ENCODE results near the gene LLGL1.

The LLGL1 gene

DNA sequence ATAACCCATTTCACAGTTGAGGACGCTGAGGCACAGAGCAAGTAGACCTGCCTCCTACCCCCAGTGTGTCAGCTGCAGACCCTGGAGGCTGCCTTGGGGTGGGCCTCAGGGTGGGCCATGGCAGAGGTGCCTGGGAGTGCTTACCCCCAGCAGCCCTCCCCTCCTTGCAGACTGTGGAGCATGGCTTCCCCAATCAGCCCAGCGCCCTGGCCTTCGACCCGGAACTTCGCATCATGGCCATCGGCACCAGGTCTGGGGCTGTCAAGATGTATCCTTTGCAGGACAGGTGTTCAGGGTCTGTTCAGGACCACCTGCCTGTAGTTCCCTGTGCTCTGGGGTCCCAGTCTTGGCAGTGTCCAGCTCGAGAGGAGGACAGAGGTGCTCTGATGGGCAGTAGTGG lies 4.3 kb downstream of the LLGL1 start:
- DNase-seq (ENCODE audit: low spot score), result no peak

DNA sequence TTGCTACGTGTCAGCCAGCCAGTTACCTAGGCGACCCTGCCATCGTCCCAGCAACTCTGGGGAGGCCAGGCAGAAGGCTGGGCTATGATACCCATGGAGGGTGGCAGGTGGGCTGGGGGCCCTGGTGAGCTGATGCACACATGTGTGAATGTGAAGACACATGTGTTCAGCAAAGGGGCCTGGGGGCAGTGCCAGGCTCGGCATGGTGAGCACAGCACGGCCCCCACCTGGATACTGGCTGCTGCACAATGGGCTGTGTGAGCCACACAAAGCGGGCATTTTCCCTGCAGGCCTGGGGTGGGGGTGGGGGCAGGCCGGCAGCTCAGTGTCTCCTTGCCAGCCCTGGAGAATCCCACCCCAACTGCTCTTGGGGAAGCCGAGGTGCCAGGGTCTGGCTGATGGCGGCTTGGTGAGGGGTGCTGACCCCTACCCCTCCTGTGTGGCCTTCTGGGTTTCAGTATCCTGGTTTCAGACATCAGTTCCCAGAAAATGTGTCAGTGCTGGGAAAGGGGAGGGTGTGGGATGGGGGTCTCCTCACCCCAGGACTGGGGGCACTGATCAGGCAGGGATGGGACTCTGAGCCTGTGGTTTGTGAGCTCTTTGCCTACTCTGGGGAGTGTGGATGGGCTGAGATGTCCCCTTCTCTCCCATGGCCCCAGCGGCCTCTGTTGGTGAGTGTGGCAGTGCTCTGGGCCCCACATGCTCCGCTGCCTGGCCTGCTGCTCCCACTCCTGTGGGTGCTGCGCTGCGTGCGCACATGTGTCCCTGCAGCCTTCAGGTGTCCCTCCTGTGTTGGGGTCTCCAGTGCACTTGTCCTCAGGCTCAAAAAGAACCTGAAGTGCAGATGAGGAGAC lies 5.1 kb downstream of the LLGL1 start:
- DNase-seq (ENCODE audit: low spot score), result no peak

DNA sequence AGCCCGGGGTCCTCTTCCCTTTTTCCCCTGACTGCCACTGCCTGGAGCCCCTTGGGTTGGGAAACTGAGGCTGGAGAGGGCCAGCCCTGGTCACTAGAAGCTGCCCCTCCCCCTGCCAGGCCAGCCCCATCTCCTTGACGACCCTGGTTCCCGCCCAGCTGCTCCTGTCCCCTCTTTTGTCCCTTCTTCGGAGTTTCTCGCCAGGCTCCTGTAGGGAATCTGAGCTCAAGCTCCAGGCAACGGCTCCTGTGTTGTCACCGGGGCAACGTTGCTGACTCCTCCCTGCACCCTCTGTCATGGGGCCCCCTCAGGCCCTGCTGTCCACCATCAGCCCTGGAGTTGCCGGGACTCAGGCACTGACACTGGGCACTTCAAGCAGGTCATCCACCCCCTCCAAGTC lies 5.7 kb downstream of the LLGL1 start:
- no peak for DNase-seq (ENCODE audit: low spot score)

DNA sequence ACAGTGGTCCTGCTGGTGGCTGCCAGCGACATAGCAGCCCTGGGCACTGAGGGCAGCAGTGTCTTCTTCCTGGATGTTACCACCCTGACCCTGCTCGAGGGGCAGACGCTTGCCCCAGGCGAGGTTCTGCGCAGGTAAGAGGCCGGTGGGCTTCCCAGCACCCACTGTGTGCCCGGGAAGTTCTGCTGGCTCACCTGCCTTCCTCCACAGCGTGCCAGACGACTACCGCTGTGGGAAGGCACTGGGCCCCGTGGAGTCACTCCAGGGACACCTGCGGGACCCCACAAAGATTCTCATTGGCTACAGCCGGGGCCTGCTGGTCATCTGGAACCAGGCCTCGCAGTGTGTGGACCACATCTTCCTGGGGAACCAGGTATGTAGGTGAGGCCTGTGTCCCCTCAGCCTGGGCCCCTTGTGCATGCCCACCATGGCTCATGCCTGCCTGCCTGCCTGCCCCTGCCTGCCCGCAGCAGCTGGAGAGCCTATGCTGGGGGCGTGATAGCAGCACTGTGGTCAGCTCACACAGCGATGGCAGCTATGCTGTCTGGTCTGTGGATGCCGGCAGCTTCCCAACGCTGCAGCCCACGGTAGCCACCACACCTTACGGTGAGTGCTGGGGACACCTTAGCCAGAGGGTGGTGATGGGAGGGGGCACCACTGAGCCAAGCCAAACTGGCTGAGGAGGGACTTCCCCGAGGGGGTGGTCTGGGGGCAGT lies 8.5 kb downstream of the LLGL1 start:
- DNase-seq (ENCODE audit: low spot score), result no peak

DNA sequence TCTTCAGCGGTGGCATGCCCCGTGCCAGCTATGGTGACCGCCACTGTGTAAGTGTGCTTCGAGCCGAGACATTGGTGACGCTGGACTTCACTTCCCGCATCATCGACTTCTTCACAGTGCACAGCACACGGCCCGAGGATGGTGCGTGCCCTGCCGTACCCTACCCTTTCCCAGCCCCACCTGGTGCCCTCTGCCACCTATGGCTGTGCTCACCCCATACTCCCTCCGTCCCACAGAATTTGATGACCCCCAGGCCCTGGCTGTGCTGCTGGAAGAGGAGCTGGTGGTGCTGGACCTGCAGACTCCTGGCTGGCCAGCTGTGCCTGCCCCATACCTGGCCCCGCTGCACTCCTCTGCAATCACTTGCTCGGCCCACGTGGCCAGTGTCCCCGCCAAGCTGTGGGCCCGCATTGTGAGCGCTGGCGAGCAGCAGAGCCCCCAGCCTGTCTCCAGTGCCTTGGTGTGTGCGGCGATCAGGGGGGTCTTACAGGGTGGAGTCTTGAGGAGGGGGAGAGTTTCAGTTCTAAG lies 9.5 kb downstream of the LLGL1 start:
- no peak for DNase-seq (ENCODE audit: low spot score)

DNA sequence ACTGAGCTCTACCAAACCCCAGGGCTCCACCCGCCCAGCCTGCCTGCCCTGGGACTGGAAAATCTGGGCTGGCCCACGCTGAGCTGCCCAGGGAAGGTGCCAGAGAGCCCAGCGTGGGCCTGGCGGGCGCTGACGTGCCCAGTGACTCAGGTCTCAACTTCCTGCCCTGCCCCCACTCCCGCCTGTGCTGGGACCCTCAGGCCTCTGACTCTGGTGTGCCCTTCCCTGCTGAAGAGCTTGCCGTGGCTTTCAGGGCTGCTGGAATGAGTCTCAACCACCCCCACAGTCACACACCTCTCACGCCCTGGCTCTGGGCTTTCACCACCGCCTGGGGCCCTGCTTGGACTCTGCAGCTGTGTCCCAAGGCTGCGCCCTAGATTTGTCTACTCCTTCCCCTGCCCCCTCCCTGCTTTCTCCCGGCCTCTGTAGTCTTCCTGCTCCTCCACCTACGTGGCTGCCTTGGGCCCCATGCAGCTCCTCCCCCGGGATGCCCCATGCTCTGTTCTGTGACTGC lies 10.4 kb downstream of the LLGL1 start:
- no peak for DNase-seq (ENCODE audit: low spot score)

DNA sequence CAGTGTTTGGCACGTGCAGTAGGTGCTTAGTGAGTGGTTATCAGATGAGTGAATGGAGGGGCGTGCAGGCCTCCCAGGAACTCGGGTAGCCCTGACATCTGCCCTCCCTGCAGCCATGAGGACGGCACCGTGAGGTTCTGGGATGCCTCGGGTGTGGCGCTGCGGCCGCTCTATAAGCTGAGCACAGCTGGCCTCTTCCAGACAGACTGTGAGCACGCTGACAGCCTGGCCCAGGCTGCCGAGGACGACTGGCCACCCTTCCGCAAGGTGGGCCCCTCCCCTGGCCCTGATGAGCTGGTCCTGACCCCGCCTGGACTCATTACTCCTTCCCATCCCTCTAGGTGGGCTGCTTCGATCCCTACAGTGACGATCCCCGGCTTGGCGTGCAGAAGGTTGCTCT lies 11.1 kb downstream of the LLGL1 start:
- no peak for DNase-seq (ENCODE audit: low spot score)

DNA sequence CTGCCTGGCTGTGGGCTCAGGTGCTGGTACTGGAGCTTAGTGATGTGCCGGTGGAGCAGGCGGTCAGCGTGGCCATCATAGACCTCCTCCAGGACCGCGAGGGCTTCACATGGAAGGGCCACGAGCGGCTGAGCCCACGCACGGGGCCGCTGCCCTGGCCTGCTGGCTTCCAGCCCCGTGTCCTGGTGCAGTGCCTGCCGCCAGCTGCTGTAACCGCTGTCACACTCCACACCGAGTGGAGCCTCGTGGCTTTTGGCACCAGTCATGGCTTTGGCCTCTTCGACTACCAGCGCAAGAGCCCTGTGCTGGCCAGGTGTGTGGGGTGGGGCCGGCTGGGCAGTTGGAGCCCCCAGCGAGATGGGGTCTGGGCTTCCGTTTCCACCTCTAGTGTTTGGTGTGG lies 12.0 kb downstream of the LLGL1 start:
- no peak for DNase-seq (ENCODE audit: low spot score)

DNA sequence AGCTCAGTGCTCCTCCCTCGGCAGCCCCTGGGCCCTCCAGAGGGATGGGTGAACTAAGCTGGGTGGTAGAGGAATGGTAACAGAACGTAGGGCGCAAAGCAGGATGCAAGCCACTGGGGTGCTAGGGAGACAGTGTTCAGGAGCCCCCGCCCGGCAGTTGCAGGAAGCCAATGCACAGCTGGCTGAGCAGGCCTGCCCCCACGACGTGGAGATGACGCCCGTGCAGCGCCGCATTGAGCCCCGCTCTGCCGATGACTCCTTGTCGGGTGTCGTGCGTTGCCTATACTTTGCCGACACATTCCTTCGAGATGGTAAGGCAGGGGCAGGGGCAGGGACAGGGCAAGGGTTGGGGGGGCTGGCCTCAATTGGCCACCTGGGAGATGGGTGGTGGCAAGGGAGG lies 12.9 kb downstream of the LLGL1 start:
- no peak for DNase-seq (ENCODE audit: low spot score)

DNA sequence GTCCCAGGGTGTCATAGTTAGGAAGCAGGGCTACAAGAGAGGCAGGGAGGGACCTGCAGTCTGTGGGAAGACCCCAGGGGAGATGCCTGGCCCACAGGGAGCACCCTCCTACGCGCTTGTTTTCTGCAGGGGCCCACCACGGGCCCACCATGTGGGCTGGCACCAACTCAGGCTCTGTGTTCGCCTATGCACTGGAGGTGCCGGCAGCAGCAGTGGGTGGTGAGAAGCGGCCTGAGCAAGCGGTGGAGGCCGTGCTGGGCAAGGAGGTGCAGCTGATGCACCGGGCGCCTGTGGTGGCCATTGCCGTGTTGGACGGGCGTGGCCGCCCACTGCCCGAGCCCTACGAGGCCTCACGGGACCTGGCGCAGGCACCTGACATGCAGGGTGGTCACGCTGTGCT lies 15.0 kb downstream of the LLGL1 start:
- no peak for DNase-seq (ENCODE audit: low spot score)

DNA sequence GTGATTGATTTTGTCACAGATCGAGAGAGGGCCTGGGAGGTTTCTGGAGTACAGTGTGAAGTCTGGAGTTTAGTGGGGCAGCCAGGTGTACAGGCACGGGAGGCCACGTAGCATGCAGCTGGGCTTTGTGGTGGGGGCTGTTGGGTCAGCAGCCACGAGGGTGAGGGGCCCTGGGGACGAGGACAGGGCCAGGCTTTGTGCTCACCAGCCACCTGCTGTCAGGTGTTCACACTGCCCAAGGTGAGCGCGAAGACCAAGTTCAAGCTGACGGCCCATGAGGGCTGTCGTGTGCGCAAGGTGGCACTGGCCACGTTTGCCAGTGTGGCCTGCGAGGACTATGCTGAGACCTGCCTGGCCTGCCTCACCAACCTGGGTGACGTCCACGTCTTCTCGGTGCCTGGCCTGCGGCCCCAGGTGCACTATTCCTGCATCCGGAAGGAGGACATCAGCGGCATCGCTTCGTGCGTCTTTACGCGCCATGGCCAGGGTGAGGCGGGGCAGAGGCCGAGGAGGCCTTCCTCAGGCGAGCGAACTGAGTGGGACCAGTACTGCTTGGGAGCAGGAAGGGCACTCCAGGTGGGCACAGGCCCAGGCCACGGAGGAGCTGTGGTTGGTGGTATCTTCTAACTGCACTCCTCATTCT lies 15.9 kb downstream of the LLGL1 start:
- no peak for DNase-seq (ENCODE audit: low spot score)

DNA sequence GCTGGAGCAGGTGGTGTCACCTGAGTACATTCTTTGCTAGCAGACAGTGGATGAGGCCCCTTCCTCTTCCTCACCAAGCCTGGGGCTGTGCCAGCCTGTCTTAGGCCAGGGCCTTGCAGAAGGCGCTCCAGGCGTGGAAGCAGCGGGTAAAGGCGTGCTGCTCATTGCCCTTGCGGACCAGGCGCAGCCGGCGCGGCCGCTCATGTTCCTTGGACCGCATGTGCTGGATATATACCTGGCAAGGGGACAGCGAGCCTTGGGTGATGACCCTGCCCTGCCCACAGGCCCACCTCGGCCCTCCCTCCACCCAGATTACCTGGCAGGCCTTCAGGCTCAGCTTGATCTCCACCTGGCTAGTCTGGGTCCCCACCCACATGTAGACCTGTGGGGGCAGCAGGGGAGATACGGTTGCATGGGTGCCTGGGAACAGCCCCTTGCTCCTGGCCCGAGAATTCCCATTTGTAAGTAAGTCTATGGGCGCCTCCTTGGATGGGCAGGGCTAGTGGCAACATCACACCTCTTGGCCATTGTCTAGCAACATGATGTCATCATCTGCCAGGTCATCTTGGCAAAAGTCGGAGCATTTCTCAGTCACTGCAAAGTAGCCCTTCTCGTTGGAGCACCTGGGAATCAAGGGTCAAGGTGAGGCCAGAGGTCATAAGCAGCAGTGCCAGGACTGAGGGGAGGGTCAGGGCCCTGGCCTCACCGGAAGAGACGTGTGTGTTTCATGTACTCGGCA lies 19.8 kb downstream of the LLGL1 start:
- DNase-seq (ENCODE audit: low spot score), result no peak

DNA sequence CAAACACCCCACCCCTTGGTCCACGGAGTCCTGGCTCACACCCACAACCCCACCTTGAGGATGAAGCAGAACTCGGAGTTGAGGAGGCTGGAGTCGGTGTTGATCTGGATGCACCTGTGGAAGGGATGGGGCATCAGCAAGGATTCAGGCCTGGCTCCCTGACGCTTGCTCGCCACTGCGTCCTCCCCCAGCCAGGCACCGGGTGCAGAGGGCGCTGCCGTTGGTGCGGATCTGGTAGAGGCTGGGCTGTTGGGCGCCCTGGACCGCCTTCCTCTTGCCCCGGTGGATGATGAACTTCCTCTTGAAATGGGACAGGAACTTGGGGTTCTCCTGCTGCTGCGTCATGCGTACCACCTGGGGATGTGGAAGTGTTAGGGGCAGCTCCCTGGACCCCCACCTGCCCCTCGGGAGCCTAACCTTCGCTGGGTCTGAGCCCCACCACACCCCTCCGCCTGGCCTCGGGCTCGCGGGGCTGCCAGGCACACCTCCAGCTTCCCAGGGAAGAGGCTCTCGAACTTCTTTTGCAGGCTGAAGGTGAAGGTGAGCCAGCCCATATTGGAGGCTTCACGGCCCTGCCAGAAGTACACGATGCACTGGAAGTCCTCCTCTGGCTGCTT lies 20.8 kb downstream of the LLGL1 start:
- DNase-seq (ENCODE audit: low spot score), result no peak

DNA sequence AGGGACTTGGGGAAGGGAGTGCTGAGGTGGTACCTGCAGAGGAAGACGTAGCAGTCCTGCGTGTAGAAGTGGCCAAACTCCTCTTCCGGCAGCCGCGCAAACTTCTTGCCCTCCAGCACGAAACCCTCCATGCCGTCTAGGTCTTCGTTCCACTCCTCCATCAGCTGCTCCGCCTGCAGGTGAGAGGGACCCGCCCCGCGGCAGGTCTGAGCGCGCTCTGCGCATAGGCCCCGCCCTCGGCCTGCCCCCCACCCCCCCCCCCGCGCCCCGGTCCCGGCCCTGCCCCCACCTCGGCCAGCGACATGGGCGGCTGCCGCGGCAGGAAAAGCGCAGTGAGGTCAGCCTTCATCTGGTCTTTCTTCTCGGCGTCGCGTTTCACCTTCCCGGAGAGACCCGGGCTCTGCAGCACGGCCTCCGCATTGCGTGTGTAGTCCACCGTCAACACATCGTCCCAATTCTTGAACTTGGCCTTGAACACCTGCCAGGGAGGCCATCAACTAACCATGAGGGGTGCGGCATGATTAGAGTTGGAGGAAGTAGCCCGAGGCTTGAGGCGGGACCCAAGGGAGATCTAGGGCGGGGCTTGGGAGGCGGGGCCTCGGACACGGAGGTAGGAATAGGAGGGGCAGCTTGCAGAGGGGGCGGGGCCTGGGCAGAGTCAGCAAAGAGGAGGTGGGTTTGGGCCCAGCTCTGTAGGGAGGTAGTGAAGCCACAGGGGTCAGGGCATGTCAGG lies 21.6 kb downstream of the LLGL1 start:
- DNase-seq (ENCODE audit: low spot score), result peak; percentile 13

DNA sequence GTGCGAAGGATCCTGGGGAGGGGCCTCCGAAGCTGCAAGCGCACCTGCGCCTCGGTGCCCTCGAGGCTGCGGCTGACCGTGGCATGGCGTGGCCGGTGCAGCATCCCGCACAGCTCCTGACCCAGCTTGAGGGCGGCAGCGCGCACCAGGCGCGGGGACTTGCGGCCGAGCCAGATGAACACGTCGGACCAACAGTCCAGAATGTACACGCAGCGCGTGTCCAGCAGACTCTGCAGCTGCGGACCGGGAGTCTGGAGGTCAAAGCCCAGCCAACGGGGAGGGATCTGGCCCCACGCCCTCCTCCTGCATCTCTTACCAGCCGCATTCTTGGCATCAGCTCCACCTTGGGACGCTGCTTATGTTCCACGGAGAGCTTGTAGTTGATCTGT lies 22.2 kb downstream of the LLGL1 start:
- DNase-seq (ENCODE audit: low spot score), result no peak

DNA sequence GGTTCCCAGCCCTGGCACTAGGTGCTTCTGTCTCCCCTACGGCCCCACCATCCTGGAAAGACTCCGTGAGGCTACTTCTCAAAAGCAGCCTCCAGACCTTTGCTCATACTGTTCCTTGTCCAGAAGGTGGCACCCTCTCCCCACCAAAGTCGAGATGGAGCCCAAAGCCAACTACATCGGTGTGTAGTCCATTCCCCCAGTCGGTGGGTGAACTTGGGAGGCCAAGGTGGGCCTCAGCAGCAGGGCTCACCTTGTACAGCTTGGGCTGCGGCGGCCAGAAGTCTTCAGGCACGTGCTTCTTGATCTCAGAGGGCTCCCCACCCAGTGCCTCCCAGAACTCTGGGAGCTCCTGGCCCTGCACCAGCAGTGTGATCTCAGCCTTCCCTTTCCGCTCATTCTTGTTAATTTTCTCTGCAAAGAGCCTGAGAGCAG lies 22.9 kb downstream of the LLGL1 start:
- peak; percentile 78 for DNase-seq (ENCODE audit: low spot score)

DNA sequence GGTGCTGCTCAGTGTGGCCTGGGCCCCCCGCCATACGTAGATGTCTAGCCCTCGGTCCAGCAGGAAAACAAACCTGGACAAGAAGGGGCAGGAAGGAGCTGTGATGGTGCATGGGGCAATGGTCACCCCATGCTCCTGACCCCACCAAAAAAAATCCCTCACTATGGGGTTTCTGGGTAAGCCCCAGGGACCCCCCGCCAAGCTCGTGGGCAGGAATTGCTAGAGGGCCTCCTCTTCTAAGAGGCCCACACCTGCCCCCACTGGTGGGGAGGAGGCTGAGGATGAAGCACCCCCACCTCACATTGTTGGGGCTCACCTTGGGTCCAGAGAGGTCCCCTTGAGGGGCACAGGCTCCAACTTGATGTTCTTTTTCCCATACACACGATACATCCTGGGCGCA lies 23.4 kb downstream of the LLGL1 start:
- DNase-seq (ENCODE audit: low spot score), result no peak

DNA sequence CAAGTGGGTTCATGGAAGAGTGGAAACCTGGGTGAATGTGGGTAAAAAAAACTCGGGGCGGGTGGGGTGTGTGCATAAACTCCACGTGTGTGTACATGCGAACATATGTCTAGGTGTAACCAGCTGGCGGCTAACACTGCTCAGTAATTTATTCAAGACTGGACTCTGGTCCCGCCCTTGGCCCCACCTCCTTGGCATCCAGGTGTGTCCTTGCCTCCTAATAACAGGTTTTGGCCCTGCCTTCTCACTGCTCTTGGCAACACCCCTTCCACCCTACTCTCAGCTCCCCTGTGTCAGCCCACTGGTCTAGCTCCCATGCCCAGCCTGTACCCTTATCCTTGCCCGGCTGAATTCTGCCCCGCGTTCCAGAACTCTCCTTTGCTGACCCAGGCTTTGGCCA lies 24.8 kb downstream of the LLGL1 start:
- DNase-seq (ENCODE audit: low spot score), result no peak

DNA sequence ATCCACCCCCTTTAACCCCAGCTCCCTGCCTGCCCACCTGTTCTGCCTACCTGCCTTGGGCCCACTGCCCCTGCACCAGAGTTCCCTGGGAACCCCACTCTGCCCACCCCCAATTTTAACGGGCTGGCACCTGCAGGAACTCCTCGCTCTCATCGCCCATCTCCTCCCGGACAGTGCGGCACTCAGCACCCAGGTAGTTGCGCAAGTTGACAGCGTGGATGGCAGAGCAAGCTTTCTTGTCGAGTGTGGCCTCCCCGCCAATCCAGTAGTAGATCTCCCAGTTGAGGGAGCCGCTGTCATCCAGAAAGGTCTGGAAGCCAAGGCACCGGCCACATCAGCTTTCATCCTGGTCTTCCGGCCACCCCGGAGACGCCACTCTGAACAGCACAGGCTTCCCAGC lies 25.3 kb downstream of the LLGL1 start:
- DNase-seq (ENCODE audit: low spot score), result no peak

DNA sequence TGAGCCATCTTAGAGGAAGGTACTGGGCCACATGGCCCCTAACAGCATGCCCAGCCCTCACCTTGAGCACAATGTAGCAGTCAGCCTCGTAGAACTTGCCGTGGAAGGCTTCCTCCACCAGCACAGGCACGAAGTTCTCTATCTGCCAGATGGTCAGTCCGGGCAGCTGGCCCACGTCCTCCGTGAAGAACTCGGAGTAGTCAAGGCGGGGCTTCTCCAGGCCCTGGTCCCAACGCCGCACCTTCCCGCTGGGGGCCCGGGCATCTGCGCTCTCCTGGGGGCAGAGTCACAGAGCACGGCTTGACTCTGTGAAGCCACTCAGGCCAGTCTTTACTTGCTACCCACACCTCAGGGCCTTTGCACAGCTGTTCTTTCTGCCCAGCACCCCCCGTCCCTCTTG lies 25.8 kb downstream of the LLGL1 start:
- no peak for DNase-seq (ENCODE audit: low spot score)

DNA sequence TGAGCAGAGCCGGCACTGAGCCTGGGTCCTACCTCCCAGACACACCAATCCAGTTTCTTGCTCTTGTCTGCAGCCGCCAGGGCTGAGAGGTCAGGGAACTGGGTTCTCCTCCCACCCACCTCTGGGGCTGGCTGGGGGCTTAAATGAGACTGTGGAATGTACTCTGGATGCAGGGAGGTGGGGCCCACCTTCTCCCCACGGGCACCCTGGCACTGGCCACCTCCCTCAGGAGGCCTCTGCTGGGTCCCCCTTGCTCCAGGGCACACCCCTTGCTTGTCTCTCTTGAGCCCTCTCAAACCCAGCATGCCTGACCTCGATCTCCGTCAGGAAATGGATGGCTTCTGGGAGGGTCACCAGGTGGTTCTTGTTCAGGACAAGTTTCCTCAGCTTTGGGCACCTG lies 26.7 kb downstream of the LLGL1 start:
- no peak for DNase-seq (ENCODE audit: low spot score)
